K562 (cell line): ENCODE measurements around the gene EPHA1. TPM values are rescaled to one million over a fixed set of nuclear protein-coding genes. Genes with fewer than 3 reads are reported as not detected.
A peak's percentile ranks its signal among the peaks of the same experiment; 100 is the strongest.

ENCODE experiments used
- ATF2 ChIP-seq: sonication (generic); formaldehyde crosslinking; IDR thresholded peaks from 2 replicates; pipeline ENCODE4 v1.8.1; 2022; ENCODE audit warnings: missing genetic modification reagents
- CSDE1 ChIP-seq, 2 experiments: fragments of 450-650 bp; IDR thresholded peaks; 2 replicates each; pipeline ENCODE4 v1.6.1; 2016; ENCODE audit warnings: mild to moderate bottlenecking in 1 of 2
- CUX1 ChIP-seq: fragments of 200-800 bp; sonication (Bioruptor generic); IDR thresholded peaks from 2 replicates; pipeline ENCODE4 v1.6.1; 2016; ENCODE audit warnings: missing genetic modification characterization, missing compliant biosample characterization
- ETV1 ChIP-seq: fragments of 450-650 bp; conservative IDR thresholded peaks from 2 replicates; pipeline ENCODE4 v1.6.1; 2016; ENCODE audit warnings: missing genetic modification characterization, control low read depth, low read depth, missing compliant biosample characterization
- HMBOX1 ChIP-seq: sonication (generic); IDR thresholded peaks from 2 replicates; pipeline ENCODE4 v1.6.1; 2016
- MAX ChIP-seq: sonication (generic); formaldehyde crosslinking; IDR thresholded peaks from 2 replicates; pipeline ENCODE4 v1.9.0; 2022; ENCODE audit warnings: mild to moderate bottlenecking, missing genetic modification reagents
- NR4A1 ChIP-seq, 2 experiments: fragments of 250-450 bp in 1 of 2; fragments of 450-650 bp in 1 of 2; sonication (Bioruptor Pico) in 1 of 2; IDR thresholded peaks; 2 replicates each; pipeline versions ENCODE4 v1.4.0 to v1.6.1; 2016 to 2020; ENCODE audit warnings: mild to moderate bottlenecking in 2 of 2, missing compliant biosample characterization in 1 of 2, missing genetic modification characterization in 1 of 2, moderate library complexity in 1 of 2
- POLR2A ChIP-seq: fragments of 450-650 bp; conservative IDR thresholded peaks from 2 replicates; pipeline ENCODE4 v1.6.1; 2016
- SNIP1 ChIP-seq: fragments of 450-650 bp; IDR thresholded peaks from 2 replicates; pipeline ENCODE4 v1.7.1; 2017; ENCODE audit warnings: low read depth, mild to moderate bottlenecking
- TFE3 ChIP-seq: fragments of 450-650 bp; formaldehyde crosslinking; IDR thresholded peaks from 2 replicates; pipeline ENCODE4 v1.4.0; 2020; ENCODE audit warnings: mild to moderate bottlenecking, mixed read lengths
- ZBTB43 ChIP-seq: sonication (generic); formaldehyde crosslinking; IDR thresholded peaks from 2 replicates; pipeline ENCODE4 v1.8.0; 2023; ENCODE audit warnings: mild to moderate bottlenecking, missing genetic modification reagents
- ZFP91 ChIP-seq: sonication (generic); formaldehyde crosslinking; IDR thresholded peaks from 2 replicates; pipeline ENCODE4 v1.8.0; 2022; ENCODE audit warnings: mild to moderate bottlenecking, missing genetic modification reagents
- ZNF121 ChIP-seq: sonication (generic); formaldehyde crosslinking; conservative IDR thresholded peaks from 2 replicates; pipeline ENCODE4 v1.8.0; 2022; ENCODE audit warnings: missing genetic modification reagents
- polyA plus RNA-seq, 8 experiments: library from polyadenylated mRNA; depleted of rRNA in 4 of 8; stranded (reverse) in 5 of 8; unstranded in 3 of 8; fragments of >200 nt; fragmentation: Nextera tagmentation in 2 of 8; fragmentation: Illumina TruSeq in 1 of 8; extraction: Ambion mirVana in 2 of 8; extraction: Trizol in 1 of 8; gene quantifications; 2 replicates each; pipeline versions ENCODE4 v1.2.1 to v1.2.3, GENCODE V29; 2011 to 2014; ENCODE audit warnings: inconsistent platforms in 1 of 8, missing spikeins in 1 of 8
- total RNA-seq, 7 experiments: library from RNA; depleted of rRNA in 6 of 7; stranded (reverse); fragments of >200 nt in 6 of 7; fragmentation: Illumina TruSeq in 2 of 7; extraction: Trizol in 2 of 7; gene quantifications; 2 replicates each; pipeline versions ENCODE4 v1.2.1 to v1.2.3, GENCODE V29; 2011 to 2021; ENCODE audit warnings: low replicate concordance in 1 of 7

The EPHA1 gene
- total and polyA plus RNA-seq, 9 of the 15 experiments (the other 6 are each of a cell fraction or from before 2014, with no cell fraction given): 0.22 to 0.57 (median 0.32) TPM; not detected in 6

GRCh38 chr7:143385891-143386781 is 22.5 kb downstream of the EPHA1 start (continued):
- TF ChIP-seq ZFP91 (CRISPR knock-in tag) (no peak), SNIP1 (no peak), CUX1 (CRISPR knock-in tag) (no peak), HMBOX1 (no peak), POLR2A (peak; percentile 78), MAX (no peak), ATF2 (CRISPR knock-in tag) (0 out of 2 replicates have a peak, but pooled peaks have one; percentile 33), ETV1 (no peak), CSDE1 (IDR thresholded peaks at IDR 0.05) (0 out of 4 replicates have a peak, but pooled peaks of 1 of the 2 experiments have one; percentile 37), TFE3 (CRISPR knock-in tag) (no peak), ZNF121 (CRISPR knock-in tag) (no peak), ZBTB43 (CRISPR knock-in tag) (no peak), NR4A1 (CRISPR knock-in tag; IDR thresholded peaks at IDR 0.05) (no peak), NR4A1 (tag; IDR thresholded peaks at IDR 0.05) (no peak)
